ENCODE measurements around the gene ASNSD1.
A peak's percentile ranks its signal among the peaks of the same experiment; 100 is the strongest.
"Not testable (repeated sequence)": the region's sequence is repeated elsewhere in the genome, so short reads cannot be mapped to it uniquely, and the experiment has no call there.

The ASNSD1 gene

GRCh38 chr2:189685540-189686229 is 24.4 kb downstream of the ASNSD1 start:
- DNase-seq: peak in 1 of 51 donors; percentile 2

DNA sequence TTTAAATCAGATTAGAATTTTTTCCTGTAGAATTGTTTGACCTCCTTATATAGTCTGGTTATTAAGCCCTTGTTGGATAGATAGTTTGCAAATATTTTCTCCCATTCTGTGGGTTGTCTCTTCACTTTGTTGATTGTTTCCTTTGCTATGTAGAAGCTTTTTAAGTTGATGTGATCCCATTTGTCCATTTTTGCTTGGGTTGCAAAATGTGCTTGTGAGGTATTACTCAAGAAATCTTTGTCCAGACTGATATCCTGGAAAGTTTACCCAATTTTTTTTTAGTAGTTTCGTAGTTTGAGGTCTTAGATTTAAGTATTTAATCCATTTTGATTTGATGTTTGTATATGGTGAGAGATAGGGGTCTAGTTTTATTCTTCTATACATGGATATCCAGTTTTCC is 26.5 kb downstream of the ASNSD1 start:
- DNase-seq: not testable (repeated sequence)

DNA sequence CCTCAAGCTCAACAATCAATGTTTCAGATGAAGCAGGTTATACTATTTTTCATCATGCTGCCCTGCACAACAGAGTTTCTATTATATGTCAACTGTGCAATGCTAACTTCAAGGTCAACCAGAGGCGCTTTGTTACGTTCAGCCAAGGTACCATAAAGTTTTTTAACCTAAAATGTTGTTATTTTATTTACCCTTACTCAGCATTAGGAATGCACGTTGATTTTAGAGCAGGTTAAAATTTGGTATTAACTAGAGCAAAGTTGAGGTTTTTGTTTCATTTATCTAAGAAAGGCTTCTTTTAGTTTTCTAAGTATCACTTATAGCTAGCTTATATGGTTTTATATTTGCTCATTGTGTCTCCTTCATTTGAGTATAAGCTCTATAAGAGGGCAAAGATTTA is 35.0 kb downstream of the ASNSD1 start:
- DNase-seq: no peak

DNA sequence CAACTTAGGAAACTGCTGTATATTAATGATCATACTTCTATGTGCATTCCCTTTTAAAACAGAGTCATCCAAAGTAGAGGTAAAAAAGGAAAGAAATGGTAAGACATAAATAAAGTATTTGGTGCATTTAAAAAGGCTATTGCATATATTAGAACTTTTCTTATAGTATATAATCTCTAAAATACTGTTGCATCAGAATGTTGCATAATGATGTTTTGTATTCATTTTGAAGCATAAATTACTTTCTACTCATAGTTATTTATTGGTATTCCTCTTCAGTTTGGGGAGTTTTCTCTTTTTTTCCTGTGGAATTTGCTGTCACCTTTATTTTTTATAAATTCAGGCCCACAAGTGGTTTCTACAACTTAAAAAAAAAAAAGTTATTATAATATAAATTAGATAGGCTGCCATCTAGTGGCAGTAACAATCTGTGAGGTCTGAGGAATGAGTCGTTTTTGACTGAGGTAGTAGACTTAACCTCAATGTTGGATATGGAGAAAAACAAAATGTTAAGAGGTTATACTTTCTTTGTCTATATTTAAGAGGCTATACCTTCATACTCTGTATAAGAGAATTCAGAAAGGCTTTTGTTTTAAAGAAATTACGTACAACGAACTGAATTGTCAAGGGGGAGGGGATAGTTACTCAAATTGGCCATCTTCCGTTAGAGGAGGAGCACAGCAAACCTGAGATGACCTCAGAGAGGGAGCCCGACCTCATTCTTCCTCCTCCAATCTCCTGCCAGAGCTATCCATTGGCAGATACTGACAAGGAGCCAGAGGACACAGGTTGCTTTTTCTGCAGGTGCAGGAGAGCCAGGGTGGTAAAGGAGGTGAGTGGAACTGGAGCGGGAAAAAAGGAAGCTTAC is 37.0 kb downstream of the ASNSD1 start:
- DNase-seq: peak in 2 of 51 donors; percentile 2 to 19

DNA sequence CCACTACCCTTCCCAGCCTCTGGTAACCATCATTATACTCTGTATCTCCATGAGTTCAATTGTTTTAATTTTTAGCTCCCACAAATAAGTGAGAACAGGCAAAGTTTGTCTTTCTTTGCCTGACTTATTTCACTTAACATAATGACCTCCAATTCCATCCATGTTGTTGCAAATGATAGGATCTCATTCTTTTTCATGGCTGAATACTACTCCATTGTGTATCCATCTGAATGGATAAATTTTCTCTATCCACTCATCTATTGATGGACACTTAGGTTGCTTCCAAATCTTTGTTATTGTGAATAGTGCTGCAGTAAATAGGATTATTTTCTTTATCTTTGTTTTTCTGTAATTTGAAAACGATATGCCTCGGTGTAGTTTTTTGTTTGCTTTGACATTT is 39.4 kb downstream of the ASNSD1 start:
- no peak for DNase-seq

DNA sequence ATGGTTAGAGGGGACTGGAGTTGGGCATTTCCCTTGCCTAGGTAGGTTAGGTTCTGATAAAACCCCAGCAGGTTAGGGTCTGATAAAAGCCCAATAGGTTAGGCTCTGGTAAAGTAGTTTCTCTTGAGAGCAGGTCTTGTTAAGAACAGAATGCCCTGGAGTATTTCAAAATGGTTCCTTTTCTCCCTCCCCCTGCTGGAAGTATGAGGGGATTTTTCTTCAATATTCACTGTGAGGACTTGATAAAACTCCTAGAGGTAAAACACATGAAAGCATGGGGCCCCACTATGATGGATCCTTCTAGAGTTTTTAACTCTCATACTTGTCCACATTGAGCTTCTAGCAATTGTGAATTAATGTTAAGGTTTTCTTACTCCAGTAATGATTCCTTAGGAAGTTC is 40.8 kb downstream of the ASNSD1 start:
- no peak for DNase-seq

GRCh38 chr2:189709501-189710221 is 48.4 kb downstream of the ASNSD1 start:
- peak in 1 of 51 donors; percentile 10 for DNase-seq

- not testable (repeated sequence) for DNase-seq
These were observed 56.3 kb downstream of the ASNSD1 start for GRCh38 chr2:189717593-189717992.

DNA sequence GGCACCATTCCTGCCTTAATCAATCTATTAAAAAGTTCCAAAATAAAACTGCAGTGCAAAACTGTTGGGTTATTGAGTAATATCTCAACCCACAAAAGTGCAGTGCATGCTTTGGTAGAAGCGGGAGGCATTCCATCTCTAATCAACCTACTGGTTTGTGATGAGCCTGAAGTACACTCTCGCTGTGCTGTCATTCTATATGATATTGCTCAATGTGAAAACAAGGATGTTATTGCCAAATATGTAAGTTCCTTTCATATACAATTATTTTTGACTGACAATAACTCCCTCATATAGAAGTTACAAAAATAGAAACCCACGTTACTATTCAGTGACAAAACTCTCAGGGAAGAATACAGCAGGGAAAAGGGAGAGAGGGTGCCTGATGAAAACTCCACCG is 58.3 kb downstream of the ASNSD1 start:
- DNase-seq: no peak

Data from hypothalamus (tissue), 51 donors.